ENCODE results near the gene RGS1. TPM values are rescaled to one million over a fixed set of nuclear protein-coding genes. Genes with fewer than 3 reads are reported as not detected.

Gene RGS1
- total RNA-seq, 2 donors from 2014 or later = 22.8 to 24.7 TPM

DNA sequence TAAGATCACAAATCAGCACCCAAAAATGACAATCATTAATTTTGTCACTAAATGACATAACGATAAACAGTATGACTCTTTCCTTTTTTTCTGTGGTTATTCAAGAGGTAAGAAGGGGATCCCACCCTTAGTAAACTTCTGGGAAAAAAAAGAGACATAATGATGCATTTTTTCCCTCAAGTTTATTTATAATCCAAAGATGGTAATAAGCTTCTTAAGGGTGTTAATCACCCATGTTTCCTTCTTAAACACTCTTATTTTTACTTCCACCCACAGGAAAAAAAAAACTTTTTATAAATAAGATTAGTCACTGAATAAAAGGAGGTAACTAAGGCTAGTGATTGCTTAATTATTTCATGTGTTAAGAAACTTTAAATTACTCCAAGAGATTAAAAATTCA lies 24.7 kb downstream of the RGS1 start:
- Histone ChIP-seq H3K27ac (no peak overlapping the region), H3K27me3 (no peaks in the 10 kb centered on the region)

DNA sequence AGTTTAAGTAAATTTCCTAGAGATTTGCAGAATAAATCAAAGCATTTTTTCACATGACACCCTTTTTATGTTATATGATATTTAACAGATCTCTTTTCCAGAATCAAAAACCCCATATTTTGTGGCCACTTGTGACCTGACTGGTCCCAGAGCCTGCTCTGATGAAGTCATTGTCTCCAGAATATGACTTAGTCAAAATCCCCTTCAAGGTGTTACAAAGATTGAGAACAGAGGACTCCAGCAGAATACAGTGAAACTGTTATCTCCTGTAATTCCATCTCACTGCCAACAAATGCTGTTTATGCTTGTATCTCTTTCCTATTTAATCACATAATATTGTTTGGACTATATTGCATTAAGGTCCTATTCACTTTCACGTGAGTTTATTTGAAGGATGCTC lies 25.6 kb downstream of the RGS1 start:
- no peak overlapping the region for H3K4me3 ChIP-seq
- H3K27me3 ChIP-seq = no peaks in the 10 kb centered on the region
- no peak overlapping the region for H3K27ac ChIP-seq
- no peaks in the 10 kb centered on the region for H3K9me3 ChIP-seq
- no peak for DNase-seq (ENCODE audit: low spot score)
- TF ChIP-seq, protein P1, sequence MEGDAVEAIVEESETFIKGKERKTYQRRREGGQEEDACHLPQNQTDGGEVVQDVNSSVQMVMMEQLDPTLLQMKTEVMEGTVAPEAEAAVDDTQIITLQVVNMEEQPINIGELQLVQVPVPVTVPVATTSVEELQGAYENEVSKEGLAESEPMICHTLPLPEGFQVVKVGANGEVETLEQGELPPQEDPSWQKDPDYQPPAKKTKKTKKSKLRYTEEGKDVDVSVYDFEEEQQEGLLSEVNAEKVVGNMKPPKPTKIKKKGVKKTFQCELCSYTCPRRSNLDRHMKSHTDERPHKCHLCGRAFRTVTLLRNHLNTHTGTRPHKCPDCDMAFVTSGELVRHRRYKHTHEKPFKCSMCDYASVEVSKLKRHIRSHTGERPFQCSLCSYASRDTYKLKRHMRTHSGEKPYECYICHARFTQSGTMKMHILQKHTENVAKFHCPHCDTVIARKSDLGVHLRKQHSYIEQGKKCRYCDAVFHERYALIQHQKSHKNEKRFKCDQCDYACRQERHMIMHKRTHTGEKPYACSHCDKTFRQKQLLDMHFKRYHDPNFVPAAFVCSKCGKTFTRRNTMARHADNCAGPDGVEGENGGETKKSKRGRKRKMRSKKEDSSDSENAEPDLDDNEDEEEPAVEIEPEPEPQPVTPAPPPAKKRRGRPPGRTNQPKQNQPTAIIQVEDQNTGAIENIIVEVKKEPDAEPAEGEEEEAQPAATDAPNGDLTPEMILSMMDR (IDR thresholded peaks at IDR 0.05) = no peak
- no peaks in the 10 kb centered on the region for H3K4me1 ChIP-seq
- no peaks in the 10 kb centered on the region for H3K36me3 ChIP-seq

More for the DNA sequence above, 24.7 kb downstream of the RGS1 start:
- no peaks in the 10 kb centered on the region for H3K4me1 ChIP-seq
- no peaks in the 10 kb centered on the region for H3K36me3 ChIP-seq
- H3K9me3 ChIP-seq = no peaks in the 10 kb centered on the region
- H3K4me3 ChIP-seq = no peak overlapping the region
- no peak for DNase-seq (ENCODE audit: low spot score)
- TF ChIP-seq, protein P1 (IDR thresholded peaks at IDR 0.05) = no peak

GRCh38 chr1:192601567-192601966 lies 26.0 kb downstream of the RGS1 start:
- no peak for DNase-seq (ENCODE audit: low spot score)
- TF ChIP-seq, protein P1 (IDR thresholded peaks at IDR 0.05) = no peak
- H3K27ac ChIP-seq = no peak overlapping the region
- H3K27me3 ChIP-seq = no peaks in the 10 kb centered on the region
- no peaks in the 10 kb centered on the region for H3K36me3 ChIP-seq
- H3K9me3 ChIP-seq = no peaks in the 10 kb centered on the region
- H3K4me1 ChIP-seq = no peaks in the 10 kb centered on the region
- no peak overlapping the region for H3K4me3 ChIP-seq

DNA sequence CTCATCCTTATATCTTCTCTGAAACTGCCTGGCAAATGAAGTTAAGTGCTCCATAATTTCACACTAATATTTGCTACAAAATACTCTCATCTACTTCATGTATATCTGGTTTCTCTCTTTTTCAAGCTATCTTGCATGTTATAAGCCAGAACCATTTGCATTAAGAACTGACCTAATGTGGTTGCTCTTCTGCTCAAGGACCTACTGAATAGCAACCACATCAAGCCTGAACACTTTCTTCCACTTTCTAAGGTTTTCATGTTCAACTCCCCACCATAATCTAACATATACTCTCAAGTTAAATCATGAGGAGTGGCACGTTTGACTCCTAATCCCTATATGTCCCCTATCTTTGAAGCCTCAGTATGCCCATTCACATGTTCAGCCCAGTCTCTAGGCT lies 27.2 kb downstream of the RGS1 start:
- H3K27me3 ChIP-seq = no peaks in the 10 kb centered on the region
- H3K36me3 ChIP-seq = no peaks in the 10 kb centered on the region
- no peak for DNase-seq (ENCODE audit: low spot score)
- no peaks in the 10 kb centered on the region for H3K4me1 ChIP-seq
- no peaks in the 10 kb centered on the region for H3K9me3 ChIP-seq
- TF ChIP-seq, protein P1 (IDR thresholded peaks at IDR 0.05) = no peak
- no peak overlapping the region for H3K27ac ChIP-seq
- H3K4me3 ChIP-seq = no peak overlapping the region

- no peak overlapping the region for H3K27ac ChIP-seq
Measured at GRCh38 chr1:192603218-192603787, 27.7 kb downstream of the RGS1 start.

More at GRCh38 chr1:192603218-192603787, 27.7 kb downstream of the RGS1 start:
- TF ChIP-seq, protein P1 (IDR thresholded peaks at IDR 0.05) = no peak
- Histone ChIP-seq H3K4me1 (no peaks in the 10 kb centered on the region), H3K4me3 (no peak overlapping the region), H3K36me3 (no peaks in the 10 kb centered on the region), H3K27me3 (no peaks in the 10 kb centered on the region), H3K9me3 (no peaks in the 10 kb centered on the region)
- DNase-seq (ENCODE audit: low spot score) = no peak
